ENCODE measurements around the gene SLC4A1AP. TPM values are rescaled to one million over a fixed set of nuclear protein-coding genes. Genes with fewer than 3 reads are reported as not detected.
A peak's percentile ranks its signal among the peaks of the same experiment; 100 is the strongest.

SLC4A1AP gene
- total and polyA plus RNA-seq, 2 experiments from 2014 or later = 24.3 to 29.2 TPM

DNA sequence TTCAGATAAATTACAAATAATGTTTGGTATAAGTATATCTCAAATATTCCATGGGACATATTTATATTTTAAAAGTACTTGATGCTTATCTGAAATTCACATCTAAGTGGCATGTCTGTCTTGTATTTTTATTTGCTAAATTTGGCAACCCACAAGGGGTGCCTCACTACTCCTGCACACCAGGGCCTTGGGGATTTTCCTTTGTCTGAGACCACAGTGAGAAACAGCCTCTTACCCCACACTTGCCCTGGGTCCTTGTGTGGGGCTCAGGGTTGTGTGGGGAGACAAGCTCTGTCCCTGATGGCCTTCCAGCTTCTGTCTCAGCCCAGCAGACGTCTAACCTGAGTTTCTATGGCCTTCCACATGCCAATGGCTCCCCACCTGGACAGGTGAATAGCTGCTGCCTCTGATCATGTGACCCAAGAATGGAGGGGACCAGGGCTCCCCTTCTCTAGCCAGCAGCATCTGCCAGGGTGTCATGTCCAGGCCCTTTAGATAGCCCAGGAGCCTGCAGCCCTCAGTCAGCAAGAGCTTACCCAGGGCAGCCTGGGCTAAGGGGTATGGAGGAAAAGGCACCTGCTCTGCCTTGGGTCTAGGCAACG lies 58.3 kb downstream of the SLC4A1AP start:
- Histone ChIP-seq H3K36me3 (ENCODE audit: insufficient read depth) (no peaks in the 10 kb centered on the region), H3K4me3 (no peak overlapping the region), H4K20me1 (replicated peaks; ENCODE audit: insufficient read depth) (no peaks in the 10 kb centered on the region), H3K27ac (ENCODE audit: low read depth) (no peak overlapping the region), H3K9me2 (ENCODE audit: insufficient read depth) (no peaks in the 10 kb centered on the region), H3K79me2 (replicated peaks; ENCODE audit: insufficient read depth) (no peaks in the 10 kb centered on the region), H3F3A (replicated peaks; ENCODE audit: low read depth) (no peaks in the 10 kb centered on the region), H3K4me1 (ENCODE audit: insufficient read depth) (peaks cover 20% of the 10 kb centered on the region), H2AFZ (no peak overlapping the region), H3K27me3 (ENCODE audit: insufficient read depth) (peaks cover 9% of the 10 kb centered on the region; the same call in 1 of the 2 replicates), H3K4me2 (no peak overlapping the region)
- no peak for TF ChIP-seq ZNF331 (CRISPR knock-in tag; IDR thresholded peaks at IDR 0.05; ENCODE audit: low read depth)
- TF ChIP-seq CTCF (conservative IDR thresholded peaks at IDR 0.05; ENCODE audit: low read depth in 2 of 2) = no peak
- TF ChIP-seq EZH2 (IDR thresholded peaks at IDR 0.05; ENCODE audit: low read depth, unreplicated experiment) = no peak
- no peak for TF ChIP-seq ZNF114 (CRISPR knock-in tag; IDR thresholded peaks at IDR 0.05)
- Mint-ChIP-seq H3K4me1 (peaks cover 34% of the 10 kb centered on the region), H3K27ac (no peak overlapping the region), H3K27me3 (ENCODE audit: insufficient read depth, low read depth, poor library complexity) (peaks cover 1% of the 10 kb centered on the region), H3K4me3 (no peak overlapping the region), H3K9me3 (no peaks in the 10 kb centered on the region), H3K36me3 (ENCODE audit: low read depth) (no peaks in the 10 kb centered on the region)
- no peak for DNase-seq (ENCODE audit: low spot score)
- ATAC-seq = no peak

DNA sequence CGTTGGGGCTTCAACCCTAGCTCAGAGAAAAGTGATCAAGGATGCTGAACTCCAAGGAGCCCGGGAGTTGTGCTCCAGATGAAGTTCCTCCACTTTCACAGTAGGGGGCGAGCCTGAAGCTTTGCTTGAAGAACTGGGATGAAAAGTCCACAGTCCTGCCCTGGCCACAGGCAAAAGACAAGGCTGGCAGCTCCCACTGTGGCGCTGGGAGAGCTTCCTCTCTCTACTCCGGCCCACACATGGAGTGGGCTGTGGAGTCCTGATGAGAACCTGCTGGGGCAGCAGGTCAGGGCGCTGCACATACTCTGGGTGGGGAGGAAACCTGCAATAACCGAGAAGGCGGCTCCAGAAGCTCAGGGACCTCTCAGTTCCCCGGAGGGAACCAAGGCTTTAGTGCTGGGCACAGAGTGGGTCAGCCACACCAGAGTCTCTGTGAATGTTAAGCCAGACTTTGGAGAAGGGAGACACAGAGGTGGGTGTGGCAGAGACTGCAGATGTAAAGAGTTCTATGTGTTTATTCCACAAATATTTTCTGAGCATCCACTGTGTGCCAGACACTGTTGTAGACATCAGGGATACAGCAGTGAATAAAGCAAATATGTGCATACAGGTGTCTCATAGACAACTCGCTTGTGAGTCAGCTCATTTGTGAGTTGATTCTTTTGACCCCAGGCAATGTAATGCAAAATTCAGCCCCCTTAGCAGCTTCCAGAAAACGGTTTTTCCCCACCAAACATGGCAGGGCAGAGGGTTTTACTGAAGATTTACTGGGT lies 59.9 kb downstream of the SLC4A1AP start:
- peaks cover 36% of the 10 kb centered on the region for H3K4me1 Mint-ChIP-seq
- Histone ChIP-seq H3K9me2 (ENCODE audit: insufficient read depth) (no peaks in the 10 kb centered on the region), H3K27ac (ENCODE audit: low read depth) (no peak overlapping the region), H2AFZ (peak overlapping the region; percentile 60; the same call in 1 of the 2 replicates), H3K4me1 (ENCODE audit: insufficient read depth) (peaks cover 17% of the 10 kb centered on the region), H3K4me3 (no peak overlapping the region), H4K20me1 (replicated peaks; ENCODE audit: insufficient read depth) (no peaks in the 10 kb centered on the region), H3K79me2 (replicated peaks; ENCODE audit: insufficient read depth) (no peaks in the 10 kb centered on the region), H3K4me2 (peak overlapping the region; percentile 45; the same call in 1 of the 2 replicates), H3F3A (replicated peaks; ENCODE audit: low read depth) (no peaks in the 10 kb centered on the region), H3K36me3 (ENCODE audit: insufficient read depth) (no peaks in the 10 kb centered on the region), H3K27me3 (ENCODE audit: insufficient read depth) (no peaks in the 10 kb centered on the region)
- H3K9me3 Mint-ChIP-seq = no peaks in the 10 kb centered on the region
- peak overlapping the region; percentile 91 for H3K27ac Mint-ChIP-seq
- DNase-seq (ENCODE audit: low spot score) = peak; percentile 93
- ATAC-seq = peak; percentile 88
- peaks cover 3% of the 10 kb centered on the region for H3K27me3 Mint-ChIP-seq (ENCODE audit: insufficient read depth, low read depth, poor library complexity)
- H3K36me3 Mint-ChIP-seq (ENCODE audit: low read depth) = no peaks in the 10 kb centered on the region
- peak; percentile 71 to 73 for TF ChIP-seq CTCF (conservative IDR thresholded peaks at IDR 0.05; ENCODE audit: low read depth in 2 of 2)
- no peak for TF ChIP-seq POLR2AphosphoS5 (IDR thresholded peaks at IDR 0.05; ENCODE audit: low read depth)
- TF ChIP-seq, protein P1, sequence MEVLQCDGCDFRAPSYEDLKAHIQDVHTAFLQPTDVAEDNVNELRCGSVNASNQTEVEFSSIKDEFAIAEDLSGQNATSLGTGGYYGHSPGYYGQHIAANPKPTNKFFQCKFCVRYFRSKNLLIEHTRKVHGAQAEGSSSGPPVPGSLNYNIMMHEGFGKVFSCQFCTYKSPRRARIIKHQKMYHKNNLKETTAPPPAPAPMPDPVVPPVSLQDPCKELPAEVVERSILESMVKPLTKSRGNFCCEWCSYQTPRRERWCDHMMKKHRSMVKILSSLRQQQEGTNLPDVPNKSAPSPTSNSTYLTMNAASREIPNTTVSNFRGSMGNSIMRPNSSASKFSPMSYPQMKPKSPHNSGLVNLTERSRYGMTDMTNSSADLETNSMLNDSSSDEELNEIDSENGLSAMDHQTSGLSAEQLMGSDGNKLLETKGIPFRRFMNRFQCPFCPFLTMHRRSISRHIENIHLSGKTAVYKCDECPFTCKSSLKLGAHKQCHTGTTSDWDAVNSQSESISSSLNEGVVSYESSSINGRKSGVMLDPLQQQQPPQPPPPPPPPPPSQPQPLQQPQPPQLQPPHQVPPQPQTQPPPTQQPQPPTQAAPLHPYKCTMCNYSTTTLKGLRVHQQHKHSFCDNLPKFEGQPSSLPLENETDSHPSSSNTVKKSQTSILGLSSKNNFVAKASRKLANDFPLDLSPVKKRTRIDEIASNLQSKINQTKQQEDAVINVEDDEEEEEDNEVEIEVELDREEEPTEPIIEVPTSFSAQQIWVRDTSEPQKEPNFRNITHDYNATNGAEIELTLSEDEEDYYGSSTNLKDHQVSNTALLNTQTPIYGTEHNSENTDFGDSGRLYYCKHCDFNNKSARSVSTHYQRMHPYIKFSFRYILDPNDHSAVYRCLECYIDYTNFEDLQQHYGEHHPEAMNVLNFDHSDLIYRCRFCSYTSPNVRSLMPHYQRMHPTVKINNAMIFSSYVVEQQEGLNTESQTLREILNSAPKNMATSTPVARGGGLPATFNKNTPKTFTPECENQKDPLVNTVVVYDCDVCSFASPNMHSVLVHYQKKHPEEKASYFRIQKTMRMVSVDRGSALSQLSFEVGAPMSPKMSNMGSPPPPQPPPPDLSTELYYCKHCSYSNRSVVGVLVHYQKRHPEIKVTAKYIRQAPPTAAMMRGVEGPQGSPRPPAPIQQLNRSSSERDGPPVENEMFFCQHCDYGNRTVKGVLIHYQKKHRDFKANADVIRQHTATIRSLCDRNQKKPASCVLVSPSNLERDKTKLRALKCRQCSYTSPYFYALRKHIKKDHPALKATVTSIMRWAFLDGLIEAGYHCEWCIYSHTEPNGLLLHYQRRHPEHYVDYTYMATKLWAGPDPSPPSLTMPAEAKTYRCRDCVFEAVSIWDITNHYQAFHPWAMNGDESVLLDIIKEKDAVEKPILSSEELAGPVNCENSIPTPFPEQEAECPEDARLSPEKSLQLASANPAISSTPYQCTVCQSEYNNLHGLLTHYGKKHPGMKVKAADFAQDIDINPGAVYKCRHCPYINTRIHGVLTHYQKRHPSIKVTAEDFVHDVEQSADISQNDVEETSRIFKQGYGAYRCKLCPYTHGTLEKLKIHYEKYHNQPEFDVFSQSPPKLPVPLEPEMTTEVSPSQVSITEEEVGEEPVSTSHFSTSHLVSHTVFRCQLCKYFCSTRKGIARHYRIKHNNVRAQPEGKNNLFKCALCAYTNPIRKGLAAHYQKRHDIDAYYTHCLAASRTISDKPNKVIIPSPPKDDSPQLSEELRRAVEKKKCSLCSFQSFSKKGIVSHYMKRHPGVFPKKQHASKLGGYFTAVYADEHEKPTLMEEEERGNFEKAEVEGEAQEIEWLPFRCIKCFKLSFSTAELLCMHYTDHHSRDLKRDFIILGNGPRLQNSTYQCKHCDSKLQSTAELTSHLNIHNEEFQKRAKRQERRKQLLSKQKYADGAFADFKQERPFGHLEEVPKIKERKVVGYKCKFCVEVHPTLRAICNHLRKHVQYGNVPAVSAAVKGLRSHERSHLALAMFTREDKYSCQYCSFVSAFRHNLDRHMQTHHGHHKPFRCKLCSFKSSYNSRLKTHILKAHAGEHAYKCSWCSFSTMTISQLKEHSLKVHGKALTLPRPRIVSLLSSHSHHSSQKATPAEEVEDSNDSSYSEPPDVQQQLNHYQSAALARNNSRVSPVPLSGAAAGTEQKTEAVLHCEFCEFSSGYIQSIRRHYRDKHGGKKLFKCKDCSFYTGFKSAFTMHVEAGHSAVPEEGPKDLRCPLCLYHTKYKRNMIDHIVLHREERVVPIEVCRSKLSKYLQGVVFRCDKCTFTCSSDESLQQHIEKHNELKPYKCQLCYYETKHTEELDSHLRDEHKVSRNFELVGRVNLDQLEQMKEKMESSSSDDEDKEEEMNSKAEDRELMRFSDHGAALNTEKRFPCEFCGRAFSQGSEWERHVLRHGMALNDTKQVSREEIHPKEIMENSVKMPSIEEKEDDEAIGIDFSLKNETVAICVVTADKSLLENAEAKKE (CRISPR knock-in tag; IDR thresholded peaks at IDR 0.05) = 0 out of 2 replicates have a peak, but pooled peaks have one; percentile 28
- peak overlapping the region; percentile 14; the same call in 1 of the 3 replicates for H3K4me3 Mint-ChIP-seq

Data from GM23338 (cell line).